ENCODE measurements around the gene SEMA5A.

The SEMA5A gene

DNA sequence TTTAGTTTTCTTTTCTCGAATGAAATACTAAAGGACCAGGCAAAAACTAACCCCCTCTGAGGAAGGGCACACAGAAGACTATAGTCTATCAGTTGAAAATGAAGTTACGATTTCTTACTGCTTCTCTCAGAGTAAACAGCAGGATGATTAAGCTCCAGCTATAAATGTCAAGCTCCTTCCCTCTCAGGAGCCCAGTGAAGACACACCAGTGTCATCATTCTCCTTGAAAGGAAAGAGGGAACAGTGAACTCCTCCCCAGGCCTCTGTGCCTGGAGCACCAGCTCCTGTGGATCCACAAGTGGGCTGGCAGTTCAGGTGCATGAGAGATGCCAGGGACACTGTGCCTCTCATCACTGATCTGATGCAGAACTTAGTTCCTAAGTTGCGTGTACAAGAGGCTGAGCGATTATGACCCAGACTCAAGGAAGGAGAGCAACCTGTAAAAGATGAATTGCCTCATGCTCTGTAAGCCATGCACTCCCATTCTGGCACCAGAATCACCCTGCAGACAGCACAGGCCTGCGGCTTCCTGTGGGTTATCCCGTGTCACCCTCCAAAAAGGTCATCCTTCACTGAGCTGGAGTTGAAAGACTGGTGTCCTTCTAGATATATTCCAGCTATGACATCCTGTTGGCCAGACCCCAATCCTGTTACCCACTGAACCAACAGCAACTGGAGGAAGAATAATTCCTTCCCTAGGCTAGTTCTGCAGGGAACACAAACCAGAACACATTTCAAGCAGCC, 394.0 kb downstream of the SEMA5A start:
- no peak for DNase-seq

DNA sequence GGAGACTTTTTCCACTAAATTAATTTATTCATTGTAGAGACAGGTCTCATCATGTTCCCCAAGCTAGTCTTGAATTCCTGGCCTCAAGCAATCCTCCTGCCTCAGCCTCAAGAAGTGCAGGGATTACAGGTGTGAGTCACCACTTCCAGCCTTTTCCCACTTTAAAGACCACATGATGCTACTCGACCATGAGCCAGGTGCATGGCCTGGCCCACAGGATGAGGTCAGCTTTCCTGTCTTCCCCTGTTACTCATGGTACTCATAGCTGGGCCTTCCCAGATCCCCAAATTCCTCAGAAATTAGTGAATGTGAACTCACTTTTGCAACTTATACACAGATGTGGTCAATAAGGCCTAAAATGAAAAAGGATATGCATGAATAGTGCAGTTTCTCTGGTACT, 395.9 kb downstream of the SEMA5A start:
- no peak for DNase-seq

DNA sequence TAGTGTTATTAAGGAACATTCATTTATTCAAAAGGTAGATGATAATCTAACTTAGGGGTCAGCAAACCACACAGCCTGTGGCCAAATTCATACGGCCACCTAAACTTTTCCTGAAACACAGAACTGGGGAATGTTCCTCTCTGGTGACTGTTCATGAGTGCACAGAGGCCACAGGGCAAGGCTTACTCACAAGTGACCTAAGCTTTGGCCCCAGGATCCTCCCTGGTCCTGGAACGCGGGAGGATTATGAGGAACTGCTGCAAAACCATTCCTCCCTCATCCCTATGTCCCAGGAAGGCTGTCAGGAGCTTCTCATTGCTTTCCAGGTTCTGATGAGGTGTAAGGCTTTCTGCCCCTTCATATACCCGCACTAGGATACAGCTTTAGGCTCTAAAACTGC, 397.6 kb downstream of the SEMA5A start:
- DNase-seq: no peak

DNA sequence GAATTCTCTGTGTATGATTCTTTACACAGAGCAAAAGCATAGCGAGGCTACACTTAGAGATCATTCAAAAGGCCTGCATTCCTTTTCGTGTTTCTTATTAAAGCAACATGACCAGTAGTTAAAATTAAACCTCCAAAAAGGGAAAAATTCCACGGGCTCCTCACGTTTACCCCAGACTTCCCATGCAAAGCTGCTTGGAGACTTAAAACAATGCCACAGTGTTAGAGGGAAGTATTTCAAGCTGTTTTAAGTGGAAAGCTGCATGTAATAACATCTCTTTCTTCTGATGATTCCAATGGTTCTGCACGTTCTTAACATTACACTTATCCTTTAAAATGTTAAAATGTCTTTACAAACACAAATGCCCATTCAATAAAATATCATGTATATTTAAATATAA, 405.2 kb downstream of the SEMA5A start:
- no peak for DNase-seq

DNA sequence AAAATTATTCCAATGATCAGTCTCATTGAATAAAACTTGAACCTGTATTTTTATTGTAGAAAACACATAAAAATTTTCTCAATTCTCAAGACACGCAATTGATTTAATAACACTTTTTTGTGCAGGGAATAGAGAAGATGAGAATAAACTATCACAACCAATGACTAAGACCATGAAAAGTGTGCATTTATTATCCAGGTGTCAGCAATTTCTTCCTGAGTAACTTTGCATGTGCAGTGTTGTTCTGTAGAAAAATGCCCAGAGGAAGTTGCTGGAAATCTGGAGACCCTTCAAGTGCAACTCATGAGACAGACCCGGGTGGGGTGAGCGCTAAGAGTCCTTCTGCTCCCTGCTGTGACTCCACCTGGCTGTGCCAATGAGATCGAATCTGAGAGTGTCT, 405.7 kb downstream of the SEMA5A start:
- DNase-seq: no peak

DNA sequence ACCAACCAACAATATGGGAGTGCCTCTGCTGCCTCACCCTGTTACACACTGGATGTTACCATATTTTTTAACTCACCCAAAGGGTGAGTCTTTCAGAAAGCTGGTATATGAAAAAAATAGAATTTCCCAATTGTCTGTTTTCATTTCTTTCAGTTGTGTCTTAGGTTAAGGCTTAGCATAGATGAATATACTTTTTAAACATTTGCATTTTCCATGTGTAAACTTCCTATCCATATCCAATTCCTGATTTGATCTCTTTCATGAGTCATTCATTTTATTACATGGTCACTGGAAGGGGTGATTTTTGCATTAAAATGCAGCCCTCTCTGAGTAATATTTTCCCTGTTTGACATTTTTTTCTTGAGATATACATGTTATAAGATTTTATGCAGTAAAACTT, 406.5 kb downstream of the SEMA5A start:
- DNase-seq: no peak

DNA sequence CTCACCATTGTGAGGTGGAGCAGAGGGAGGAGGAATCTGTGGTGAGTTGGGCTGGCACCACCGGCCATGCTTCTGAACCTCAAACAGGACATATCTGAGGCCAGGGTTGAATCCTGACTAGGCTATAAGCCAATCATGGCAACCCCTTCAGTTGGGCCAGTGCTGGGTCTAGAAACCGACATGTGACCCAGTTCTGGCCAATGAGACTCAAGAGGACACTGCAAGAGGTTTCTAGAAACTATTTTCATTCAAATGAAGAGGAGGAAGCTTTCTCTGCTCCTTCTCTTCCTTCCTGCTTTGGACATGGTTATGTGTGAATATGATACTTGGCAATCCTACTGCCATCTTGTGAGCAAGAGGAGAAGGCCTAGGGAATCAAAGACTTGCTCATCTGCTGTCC, 417.7 kb downstream of the SEMA5A start:
- DNase-seq: no peak

DNA sequence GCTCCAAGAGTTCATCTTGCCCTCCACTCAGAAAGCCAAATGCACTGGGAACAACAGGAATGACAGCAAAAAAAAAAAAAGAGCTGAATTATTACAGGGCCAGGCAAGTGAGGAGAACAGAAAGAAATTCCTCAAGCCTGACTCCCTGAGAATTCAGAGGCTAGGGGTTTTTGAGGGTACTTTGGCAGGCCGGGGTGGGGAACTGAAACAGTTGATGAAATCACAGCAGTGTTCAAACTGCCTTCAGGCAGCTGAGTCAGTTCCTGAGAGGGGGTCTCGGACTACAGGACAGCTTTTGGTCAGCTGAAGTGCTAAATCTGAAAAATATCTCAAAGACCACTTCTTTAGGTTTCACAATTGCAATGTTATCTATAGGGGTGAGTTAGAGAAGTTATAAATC, 419.4 kb downstream of the SEMA5A start:
- DNase-seq: no peak

DNA sequence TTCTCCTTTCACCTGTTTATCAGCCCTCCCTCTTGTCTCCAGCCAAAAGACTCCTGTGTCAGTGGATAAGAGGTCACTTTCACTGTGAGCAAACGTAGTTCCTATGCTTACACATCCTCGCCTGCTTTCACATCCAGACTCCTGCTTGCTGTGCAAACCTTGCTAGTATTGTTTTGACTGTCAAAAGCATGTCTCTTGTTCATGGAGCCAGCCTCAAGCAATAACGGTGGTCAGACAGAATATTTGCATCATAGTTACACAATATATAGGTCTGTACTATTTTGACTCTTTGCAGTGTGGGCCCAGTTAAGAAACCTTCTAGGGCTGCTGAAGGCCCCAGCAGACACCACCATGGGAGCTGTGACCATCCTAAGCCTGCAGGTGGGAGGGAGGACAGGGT, 420.0 kb downstream of the SEMA5A start:
- no peak for DNase-seq

DNA sequence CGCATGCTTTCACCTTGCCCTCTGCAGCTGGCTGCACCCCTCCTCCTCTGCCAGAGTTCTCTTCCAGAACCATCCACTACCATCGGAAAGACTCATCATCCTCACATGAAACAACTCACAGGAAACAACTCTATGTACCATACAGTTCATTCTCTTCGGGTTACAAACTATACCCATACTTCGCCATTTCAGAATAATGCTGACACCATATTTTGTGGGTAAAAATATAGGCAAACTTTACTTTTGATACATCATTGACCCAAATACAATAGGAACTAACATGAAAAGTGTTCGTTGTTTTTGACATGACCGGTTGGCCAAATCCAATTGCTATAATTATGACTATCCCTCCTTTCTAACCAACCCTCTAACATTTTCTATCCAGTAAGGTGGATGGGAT, 421.0 kb downstream of the SEMA5A start:
- DNase-seq: no peak

DNA sequence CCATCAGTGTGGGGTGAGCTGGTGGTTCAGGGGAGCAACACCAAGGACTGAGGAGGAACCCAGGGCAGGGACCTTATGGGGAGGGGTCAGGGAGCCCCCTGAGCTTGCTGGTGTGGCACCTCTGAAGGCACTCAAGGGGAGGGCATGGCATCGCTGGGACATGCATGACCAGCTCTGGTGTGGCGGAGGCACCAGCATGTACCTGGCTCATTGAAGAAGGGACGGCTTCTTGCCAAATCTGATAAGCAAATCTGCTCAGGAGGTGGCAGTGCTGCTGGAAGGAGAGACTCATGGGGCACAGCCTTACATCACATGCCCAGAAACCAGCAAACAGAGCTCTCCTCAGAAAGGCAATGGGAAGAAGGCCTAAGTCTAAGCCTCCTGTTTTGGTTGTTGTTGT, 421.8 kb downstream of the SEMA5A start:
- no peak for DNase-seq

DNA sequence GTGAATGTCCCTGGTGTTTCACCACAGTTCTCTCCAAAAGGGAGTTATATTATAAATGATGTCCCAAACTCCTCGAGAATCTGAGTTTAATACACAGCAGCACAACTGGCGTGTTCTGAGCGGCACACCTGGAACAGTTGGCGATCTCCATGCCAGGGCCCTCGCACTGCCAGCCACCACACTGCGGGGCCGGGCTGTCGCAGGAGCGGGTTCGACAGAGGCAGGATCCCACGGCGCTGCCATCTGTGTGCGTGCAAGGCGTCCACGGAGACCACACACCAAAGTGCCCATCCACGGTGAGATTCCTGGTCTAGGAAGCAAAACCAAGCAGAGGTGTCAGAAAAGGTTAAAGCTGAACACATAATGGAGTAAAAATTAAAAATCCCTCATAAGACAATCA, 423.3 kb downstream of the SEMA5A start:
- no peak for DNase-seq

DNA sequence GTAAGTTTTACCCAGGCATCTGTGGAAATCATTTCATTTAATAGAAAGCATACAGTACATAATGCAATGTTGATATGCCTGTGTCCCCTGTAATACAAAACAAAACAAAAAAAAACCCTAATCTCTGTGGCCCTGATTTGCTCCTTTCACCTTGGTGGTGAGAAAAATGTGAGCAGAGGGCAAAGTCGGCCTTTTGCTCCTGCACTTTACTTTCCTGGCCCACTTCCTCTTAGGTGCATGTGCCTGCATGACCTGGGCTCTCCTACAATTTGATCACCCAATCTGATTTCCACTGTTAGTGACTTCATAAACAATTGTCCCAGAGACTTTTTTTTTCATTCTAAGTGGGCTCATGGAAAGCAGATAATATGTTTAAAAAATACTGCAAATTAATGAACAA, 424.3 kb downstream of the SEMA5A start:
- DNase-seq: no peak

DNA sequence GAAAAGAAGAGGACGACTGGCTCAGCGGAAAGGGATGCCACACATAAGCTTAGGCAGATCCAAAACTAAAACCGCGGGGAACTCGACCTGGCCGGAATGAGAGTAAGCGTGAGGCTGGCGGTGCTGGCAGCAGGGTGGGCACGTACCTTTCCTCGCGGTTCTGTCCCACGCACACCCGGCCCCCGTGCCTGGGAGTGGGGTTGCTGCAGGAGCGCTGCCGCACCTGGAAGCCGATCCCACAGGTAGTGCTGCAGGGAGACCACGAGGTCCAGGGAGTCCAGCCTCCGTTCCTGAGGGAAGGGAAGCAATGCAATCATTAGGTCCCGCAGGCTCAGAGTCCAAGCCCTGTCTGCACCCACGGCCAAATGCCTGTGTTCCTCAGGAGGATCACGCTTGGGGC, 427.0 kb downstream of the SEMA5A start:
- no peak for DNase-seq

DNA sequence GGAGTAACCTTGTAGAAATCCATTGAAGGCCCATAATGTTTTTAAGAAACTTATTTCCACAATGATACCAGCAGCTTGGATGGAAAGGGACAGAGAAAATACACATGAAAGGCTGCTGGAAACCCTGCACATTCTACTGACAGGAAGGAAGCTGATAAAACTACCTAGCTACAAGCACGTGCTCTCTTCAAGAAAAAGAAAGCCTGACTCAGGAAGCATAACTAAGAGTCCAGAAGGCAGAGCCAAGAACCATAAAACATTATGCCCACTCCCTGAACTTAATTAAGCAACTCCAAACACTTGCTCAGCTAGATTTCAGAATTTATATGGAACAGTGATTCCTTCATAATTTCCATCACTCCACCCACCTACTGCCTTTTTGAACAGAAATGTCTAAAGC, 430.8 kb downstream of the SEMA5A start:
- no peak for DNase-seq

DNA sequence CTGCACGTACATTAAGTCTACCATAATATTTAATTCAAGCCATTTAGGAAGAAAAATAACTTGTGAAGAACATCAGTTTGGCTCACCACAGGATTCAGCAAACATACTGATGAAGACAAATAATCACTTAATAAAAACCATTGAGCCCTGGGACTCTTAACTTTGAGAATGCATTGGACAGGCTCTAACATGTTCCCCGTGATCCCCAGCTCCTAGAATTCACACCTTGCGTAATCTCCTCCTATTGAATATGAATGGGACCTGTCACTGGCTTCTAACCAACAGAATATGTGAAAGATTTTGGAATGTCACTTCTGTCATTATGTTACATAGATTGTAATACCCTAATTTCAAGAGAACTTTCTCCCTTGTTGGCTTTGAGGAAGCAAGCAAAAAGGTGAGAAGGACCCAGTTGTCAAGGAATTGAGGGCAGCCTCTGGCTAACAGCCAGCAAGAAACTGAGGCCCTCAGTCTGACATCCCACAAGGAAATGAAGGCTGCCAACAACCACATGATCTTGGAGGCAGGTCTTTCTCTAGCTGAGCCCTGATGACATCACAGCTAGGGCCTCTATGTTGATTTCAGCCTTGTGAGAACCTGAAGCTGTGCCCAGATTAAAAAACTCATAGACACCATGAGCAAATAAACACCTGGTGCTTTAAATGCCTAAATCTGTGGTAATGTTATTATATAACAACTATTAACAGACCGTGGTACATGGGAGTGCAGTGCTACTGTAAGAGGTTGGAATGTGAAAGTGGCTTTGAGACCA, 433.2 kb downstream of the SEMA5A start:
- DNase-seq: no peak

DNA sequence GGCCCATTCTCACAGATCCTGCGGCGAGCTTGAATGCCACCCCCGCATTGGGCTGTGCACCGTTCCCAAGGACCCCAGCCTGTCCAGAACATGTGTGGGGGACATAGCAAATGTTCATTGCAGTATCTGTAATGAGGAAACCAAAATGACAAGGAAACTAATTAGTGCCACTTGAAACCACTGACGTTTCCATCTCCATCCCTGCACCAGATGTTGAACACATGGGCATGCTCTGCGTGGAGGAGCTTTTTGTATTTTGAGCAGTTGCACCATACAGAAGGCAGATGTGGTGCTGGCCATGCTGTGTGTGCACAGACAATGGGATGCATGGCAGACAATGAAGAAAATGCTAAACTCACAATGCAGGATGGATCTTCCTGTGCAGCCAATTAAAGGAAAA, 437.7 kb downstream of the SEMA5A start:
- DNase-seq: no peak

DNA sequence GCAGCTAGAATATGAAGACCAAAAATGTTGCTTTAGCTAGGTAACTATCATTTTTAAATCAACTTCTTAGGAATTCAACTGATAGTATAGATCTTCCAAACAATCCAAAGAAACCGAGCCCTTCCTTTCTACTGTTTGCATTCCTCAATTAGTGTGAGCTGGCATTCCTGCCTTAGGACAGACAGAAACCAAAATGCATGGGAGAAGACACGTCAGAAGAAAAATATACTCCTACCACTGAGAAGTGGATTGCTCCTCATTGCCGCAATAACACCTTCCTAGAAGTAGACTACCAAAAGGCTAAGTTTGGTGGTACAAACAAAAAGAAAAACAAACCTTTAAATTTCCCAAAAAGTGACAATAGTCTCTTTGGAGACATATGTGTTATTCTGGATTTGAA, 440.0 kb downstream of the SEMA5A start:
- no peak for DNase-seq

DNA sequence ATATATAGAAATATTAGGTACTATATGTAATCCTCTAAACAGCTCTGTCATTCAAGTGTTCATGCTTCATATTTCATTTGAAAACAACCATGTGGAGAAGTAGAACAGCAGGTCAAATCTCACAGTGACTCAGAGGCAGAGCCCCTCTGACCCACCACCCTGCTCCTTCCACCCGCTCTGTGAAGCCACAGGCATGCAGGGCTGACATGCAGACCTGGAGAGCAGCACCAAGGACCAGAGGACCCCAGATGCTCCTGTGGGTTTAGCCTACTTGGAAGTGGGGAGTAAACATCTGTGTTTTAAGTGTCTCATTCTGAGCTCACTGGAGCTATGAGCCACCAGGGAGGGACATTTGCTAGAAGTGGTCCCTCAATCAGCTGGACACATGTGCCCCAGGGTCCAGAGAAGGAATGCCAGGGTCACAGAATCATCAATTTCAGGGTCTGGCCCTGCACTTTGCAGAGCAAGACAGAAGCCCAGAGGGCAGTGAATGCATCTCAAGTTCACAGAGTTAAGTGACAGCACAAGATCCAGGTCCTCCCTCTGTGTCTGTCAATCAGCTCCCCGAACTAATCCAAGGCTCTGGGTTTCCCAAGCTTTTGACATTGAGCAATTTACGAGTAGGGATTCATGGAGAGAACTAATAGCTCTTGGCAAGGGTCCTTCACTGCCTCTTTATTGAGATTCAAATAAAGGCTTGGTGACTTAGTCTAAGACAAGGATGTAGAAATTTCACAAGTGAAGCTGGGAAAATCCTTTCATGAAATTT, 441.1 kb downstream of the SEMA5A start:
- DNase-seq: no peak

DNA sequence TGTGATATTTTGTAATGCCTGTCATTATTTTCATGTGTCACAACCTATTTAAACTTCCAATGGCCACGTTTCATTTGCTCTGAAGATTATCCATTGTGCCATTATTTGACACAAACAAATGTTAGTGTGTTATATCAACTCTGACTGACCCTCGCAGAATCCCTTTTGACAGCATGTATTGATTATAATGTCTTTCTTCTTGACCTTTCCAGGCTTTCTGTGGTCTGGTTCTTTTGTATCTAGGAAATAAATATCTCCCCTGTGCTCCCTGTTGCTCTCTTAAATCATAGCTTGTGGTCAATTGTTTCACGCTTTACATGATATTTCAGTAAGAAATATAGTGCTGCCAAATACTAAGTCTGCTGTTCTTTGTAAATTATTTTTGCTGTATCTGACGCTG, 442.6 kb downstream of the SEMA5A start:
- DNase-seq: no peak

DNA sequence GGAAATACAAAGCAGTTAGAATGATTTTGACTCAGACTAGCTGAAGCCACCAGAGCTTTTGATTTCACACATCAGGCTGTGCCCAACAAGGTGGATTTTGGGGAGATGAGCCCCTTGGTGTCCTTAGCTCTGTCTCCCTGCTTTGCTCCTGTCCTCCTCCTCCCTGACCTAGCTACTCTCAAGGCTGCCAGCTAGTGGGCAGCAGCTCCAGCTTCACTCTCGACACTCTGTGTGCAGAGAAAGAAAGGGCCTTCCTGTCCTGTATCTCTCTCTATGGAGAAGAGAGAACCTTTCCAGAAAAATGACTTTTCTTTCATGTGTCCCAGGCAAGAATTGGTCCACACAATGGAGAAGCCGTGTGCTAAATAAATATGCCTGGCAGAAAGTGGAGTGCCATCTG, 446.2 kb downstream of the SEMA5A start:
- no peak for DNase-seq

DNA sequence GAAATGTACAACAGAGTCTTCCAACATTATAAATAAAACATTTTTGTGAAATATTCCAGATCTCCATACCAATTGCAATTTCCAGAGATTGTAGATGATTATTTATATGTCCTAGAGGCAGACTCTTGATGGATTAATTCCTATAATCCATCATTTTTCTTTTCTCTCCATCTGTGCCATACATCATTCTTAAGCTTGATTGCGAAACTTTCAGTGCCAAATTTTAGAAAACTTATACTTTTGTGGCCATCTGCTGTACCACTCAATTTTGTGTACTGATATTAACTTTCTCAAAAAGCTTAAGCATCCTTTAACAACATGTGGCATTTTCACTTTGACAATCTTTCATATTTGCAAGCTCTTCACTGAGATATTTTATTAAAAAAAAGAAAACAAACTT, 446.9 kb downstream of the SEMA5A start:
- no peak for DNase-seq

DNA sequence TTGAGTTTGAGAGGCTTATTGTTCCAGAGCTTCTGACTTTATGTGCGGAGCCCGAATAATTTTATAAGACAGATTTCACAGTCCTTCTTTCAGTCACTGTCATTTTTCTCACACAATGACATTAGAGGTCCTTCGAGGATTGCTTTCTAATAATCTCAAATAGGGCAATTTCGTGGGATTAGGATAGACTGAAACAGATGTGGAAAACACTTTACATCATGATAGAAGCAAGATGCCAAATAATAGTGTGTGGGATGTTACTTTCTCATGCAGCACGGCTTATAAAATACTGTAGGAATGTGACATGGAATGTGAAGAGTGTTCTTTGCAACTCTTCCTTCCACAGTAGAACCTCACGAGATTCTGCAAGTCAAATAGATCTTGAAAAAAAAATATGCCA, 451.3 kb downstream of the SEMA5A start:
- DNase-seq: no peak
